NCI-H748 (cell line): Measurements from ENCODE around the gene LEMD2.

Experiments used
- DNase-seq: peaks from one replicate; lab custom pipeline; 2025; ENCODE audit not compliant: unreplicated experiment; lab: John Stamatoyannopoulos, UW

The LEMD2 gene

GRCh38 chr6:33742837-33743236, 46.1 kb downstream of the LEMD2 start:
- no peak for DNase-seq

GRCh38 chr6:33742092-33742491, 46.8 kb downstream of the LEMD2 start:
- peak; percentile 13 for DNase-seq

GRCh38 chr6:33740794-33741193, 48.1 kb downstream of the LEMD2 start:
- DNase-seq = no peak

GRCh38 chr6:33740204-33740608, 48.7 kb downstream of the LEMD2 start:
- DNase-seq = no peak

GRCh38 chr6:33739571-33739970, 49.4 kb downstream of the LEMD2 start:
- DNase-seq = no peak

- no peak for DNase-seq
Observed at GRCh38 chr6:33738879-33739278, 50.1 kb downstream of the LEMD2 start.

- DNase-seq = no peak
Observed at GRCh38 chr6:33738153-33738552, 50.8 kb downstream of the LEMD2 start.

- DNase-seq = no peak
Observed at GRCh38 chr6:33737267-33738026, 51.5 kb downstream of the LEMD2 start.

- DNase-seq = no peak
Observed at GRCh38 chr6:33735216-33735615, 53.7 kb downstream of the LEMD2 start.

GRCh38 chr6:33733709-33734007, 55.3 kb downstream of the LEMD2 start:
- DNase-seq = no peak

GRCh38 chr6:33732817-33733708, 55.9 kb downstream of the LEMD2 start:
- no peak for DNase-seq

GRCh38 chr6:33732385-33732784, 56.5 kb downstream of the LEMD2 start:
- DNase-seq = no peak

GRCh38 chr6:33731751-33732282, 57.1 kb downstream of the LEMD2 start:
- no peak for DNase-seq

- no peak for DNase-seq
Observed at GRCh38 chr6:33731035-33731434, 57.9 kb downstream of the LEMD2 start.

GRCh38 chr6:33730611-33731010, 58.3 kb downstream of the LEMD2 start:
- DNase-seq = no peak

- no peak for DNase-seq
Observed at GRCh38 chr6:33729059-33729458, 59.9 kb downstream of the LEMD2 start.

GRCh38 chr6:33728438-33728837, 60.5 kb downstream of the LEMD2 start:
- no peak for DNase-seq

- no peak for DNase-seq
Observed at GRCh38 chr6:33727932-33728331, 61.0 kb downstream of the LEMD2 start.

- no peak for DNase-seq
Observed at GRCh38 chr6:33727126-33727525, 61.8 kb downstream of the LEMD2 start.

- DNase-seq = no peak
Observed at GRCh38 chr6:33726696-33727095, 62.2 kb downstream of the LEMD2 start.

- no peak for DNase-seq
Observed at GRCh38 chr6:33725891-33726673, 62.8 kb downstream of the LEMD2 start.
